Endodermal cell (in vitro differentiated cells): ENCODE results near the gene STAT1. TPM values are rescaled to one million over a fixed set of nuclear protein-coding genes. Genes with fewer than 3 reads are reported as not detected.

Experiments used
- DNase-seq: peaks from one replicate; pipeline ENCODE4 v3.0.0-alpha.2; 2017
- H3K27ac ChIP-seq: 2 replicates; pipeline ENCODE4 v1.5.1; 2013; ENCODE audit warnings: mild to moderate bottlenecking, low read depth, low read length, moderate library complexity
- H3K27me3 ChIP-seq: 2 replicates; pipeline ENCODE4 v1.6.1; 2013; ENCODE audit warnings: mild to moderate bottlenecking, low read length, moderate library complexity; ENCODE audit not compliant: insufficient read depth, control insufficient read depth, poor library complexity, severe bottlenecking
- H3K36me3 ChIP-seq: 2 replicates; pipeline ENCODE4 v1.7.0; 2013; ENCODE audit warnings: mild to moderate bottlenecking, low read length, moderate library complexity; ENCODE audit not compliant: control insufficient read depth, insufficient read depth
- H3K4me1 ChIP-seq: one replicate; pipeline ENCODE4 v1.7.0; 2013; ENCODE audit warnings: low read length; ENCODE audit not compliant: control insufficient read depth, insufficient read depth
- H3K4me3 ChIP-seq: 2 replicates; pipeline ENCODE4 v1.5.1; 2013; ENCODE audit warnings: mild to moderate bottlenecking, low read length, moderate library complexity
- H3K9ac ChIP-seq: 2 replicates; pipeline ENCODE4 v1.6.1; 2013; ENCODE audit warnings: mild to moderate bottlenecking, low read length, moderate library complexity; ENCODE audit not compliant: poor library complexity, severe bottlenecking; ENCODE audit errors: extremely low read depth
- H3K9me3 ChIP-seq: 2 replicates; pipeline ENCODE4 v1.6.1; 2013; ENCODE audit warnings: mild to moderate bottlenecking, low read length, moderate library complexity; ENCODE audit not compliant: control insufficient read depth
- H3K27ac Mint-ChIP-seq: 2 replicates; pipeline ENCODE4 v1.8.0; 2020; ENCODE audit warnings: mixed read lengths
- H3K27me3 Mint-ChIP-seq: 2 replicates; pipeline ENCODE4 v1.8.0; 2021; ENCODE audit warnings: mild to moderate bottlenecking, mixed read lengths; ENCODE audit not compliant: insufficient read depth
- H3K36me3 Mint-ChIP-seq: 2 replicates; pipeline ENCODE4 v1.8.0; 2020; ENCODE audit warnings: low read depth, mixed read lengths
- H3K4me1 Mint-ChIP-seq: 2 replicates; pipeline ENCODE4 v1.8.0; 2020; ENCODE audit warnings: mixed read lengths
- H3K4me3 Mint-ChIP-seq: 2 replicates; pipeline ENCODE4 v1.8.0; 2020; ENCODE audit warnings: mild to moderate bottlenecking, moderate library complexity, mixed read lengths
- H3K9me3 Mint-ChIP-seq: 2 replicates; pipeline ENCODE4 v1.8.0; 2020; ENCODE audit warnings: mild to moderate bottlenecking, mixed read lengths
- CTCF ChIP-seq: fragments of 200-600 bp; sonication (generic); conservative IDR thresholded peaks from 2 replicates; pipeline ENCODE4 v1.5.0; 2021; ENCODE audit warnings: antibody characterized with exemption, mild to moderate bottlenecking
- WGBS, 2 experiments: methylation state at CpG; one replicate each; pipeline versions ENCODE4 v1.1.5 to v1.1.7; 2013; ENCODE audit warnings: missing lambda C conversion rate in 2 of 2, mixed read lengths in 1 of 2; ENCODE audit not compliant: insufficient coverage in 1 of 2, insufficient read length in 1 of 2; 5-methylcytosine and 5-hydroxymethylcytosine counted together
- total RNA-seq, 2 donors: library from RNA; stranded (reverse); fragmentation: NEBNext Ultra II Directional in 1 of 2; extraction: Animal tissue kit (Norgen Biotek cat#: 25700) in 1 of 2; gene quantifications; 2 replicates in 1 of 2; 3 replicates in 1 of 2; pipeline ENCODE4 v1.2.1, GENCODE V29; 2021

Gene STAT1
- total RNA-seq, 2 donors from 2014 or later = 48.3 to 74.4 TPM

- peaks cover 80% of the 10 kb centered on the region for H3K36me3 Mint-ChIP-seq
Observed at GRCh38 chr2:191003405-191004309, 10.3 kb downstream of the STAT1 start.

GRCh38 chr2:191001624-191002023 is 12.3 kb downstream of the STAT1 start:
- Mint-ChIP-seq H3K4me1 (no peaks in the 10 kb centered on the region), H3K9me3 (peaks cover 4% of the 10 kb centered on the region), H3K27ac (no peak overlapping the region), H3K36me3 (peaks cover 75% of the 10 kb centered on the region), H3K27me3 (no peaks in the 10 kb centered on the region), H3K4me3 (no peak overlapping the region)
- no peak for DNase-seq
- TF ChIP-seq CTCF = no peak
- no peak overlapping the region for H3K27ac ChIP-seq
- H3K36me3 ChIP-seq = peaks cover 98% of the 10 kb centered on the region
- WGBS, 2 experiments = 91 to 100% methylated on average over 1 to 2 of the region's 3 CpGs
- peaks cover 5% of the 10 kb centered on the region for H3K9me3 ChIP-seq
- no peaks in the 10 kb centered on the region for H3K27me3 ChIP-seq
- H3K4me1 ChIP-seq = no peaks in the 10 kb centered on the region
- no peak overlapping the region for H3K9ac ChIP-seq
- H3K4me3 ChIP-seq = no peak overlapping the region

More at GRCh38 chr2:191003405-191004309, 10.3 kb downstream of the STAT1 start:
- no peak overlapping the region for H3K27ac Mint-ChIP-seq
- DNase-seq = no peak
- no peak overlapping the region for H3K4me3 ChIP-seq
- peaks cover 99% of the 10 kb centered on the region for H3K36me3 ChIP-seq
- WGBS, 2 experiments = 89 to 96% methylated on average over 5 to 6 of the region's 6 CpGs
- no peaks in the 10 kb centered on the region for H3K27me3 ChIP-seq
- H3K4me1 Mint-ChIP-seq = no peaks in the 10 kb centered on the region
- TF ChIP-seq CTCF = no peak
- no peak overlapping the region for H3K9ac ChIP-seq
- peaks cover 4% of the 10 kb centered on the region for H3K9me3 Mint-ChIP-seq
- peaks cover 5% of the 10 kb centered on the region for H3K9me3 ChIP-seq
- no peaks in the 10 kb centered on the region for H3K27me3 Mint-ChIP-seq
- no peaks in the 10 kb centered on the region for H3K4me1 ChIP-seq
- no peak overlapping the region for H3K27ac ChIP-seq
- no peak overlapping the region for H3K4me3 Mint-ChIP-seq

- Mint-ChIP-seq H3K4me1 (no peaks in the 10 kb centered on the region), H3K4me3 (no peak overlapping the region), H3K9me3 (peaks cover 4% of the 10 kb centered on the region), H3K27ac (no peak overlapping the region), H3K27me3 (no peaks in the 10 kb centered on the region), H3K36me3 (peaks cover 73% of the 10 kb centered on the region)
- no peaks in the 10 kb centered on the region for H3K4me1 ChIP-seq
- H3K4me3 ChIP-seq = no peak overlapping the region
- no peak overlapping the region for H3K9ac ChIP-seq
- peaks cover 98% of the 10 kb centered on the region for H3K36me3 ChIP-seq
- H3K27ac ChIP-seq = no peak overlapping the region
- no peaks in the 10 kb centered on the region for H3K27me3 ChIP-seq
- WGBS, 2 experiments = 84 to 87% methylated on average over 2 of the region's 2 CpGs
- no peak for TF ChIP-seq CTCF
- DNase-seq = no peak
- H3K9me3 ChIP-seq = peaks cover 5% of the 10 kb centered on the region
Observed at GRCh38 chr2:191001032-191001431, 12.9 kb downstream of the STAT1 start.
